GM19025 (cell line): Measurements from ENCODE around the gene METTL25B.

Experiments used
- ATAC-seq: cut with Tn5 transposase; IDR thresholded peaks from one replicate; pipeline ENCODE4 v1.9.1; 2021; ENCODE audit warnings: mild to moderate bottlenecking, low read depth, moderate library complexity; ENCODE audit not compliant: unreplicated experiment

Gene METTL25B

DNA sequence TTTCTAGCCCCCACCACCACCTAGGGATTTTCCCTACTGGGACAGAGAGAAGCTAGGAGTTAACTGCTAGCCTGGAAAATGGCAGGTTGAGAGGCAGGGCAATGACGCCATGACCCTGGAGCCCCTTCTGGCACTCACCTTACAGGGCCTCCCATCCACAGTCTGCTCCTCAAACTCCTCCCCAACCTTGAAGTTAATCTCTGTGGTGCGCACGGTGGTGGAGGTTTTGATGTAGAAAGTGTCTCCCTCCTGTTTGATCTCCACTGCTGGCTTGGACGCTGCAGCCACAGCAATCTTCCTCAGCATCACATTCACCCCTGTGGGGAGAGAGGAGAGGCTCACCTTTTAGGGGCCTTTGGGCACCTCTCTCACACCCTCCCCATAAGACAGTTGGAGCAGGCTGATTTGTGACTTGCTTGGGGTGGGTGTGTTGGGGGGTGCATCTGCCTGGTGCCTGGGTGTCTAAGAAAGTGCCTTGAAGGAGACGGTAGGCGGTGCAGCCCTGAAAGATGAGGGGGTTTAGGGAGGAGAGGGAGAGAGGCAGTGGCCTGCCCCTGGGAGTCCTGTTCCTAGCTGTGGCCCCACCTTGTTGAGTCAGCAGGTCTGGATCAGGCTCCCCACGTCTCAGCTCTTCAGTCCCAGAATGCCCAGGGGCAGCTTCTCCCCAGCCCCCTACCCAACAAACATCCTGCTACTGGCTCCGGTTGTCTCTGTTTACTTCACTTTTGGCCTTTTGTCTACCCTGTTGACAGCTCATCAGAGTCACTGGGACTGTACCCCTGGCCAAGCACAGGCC is 27.3 kb upstream of the METTL25B start:
- no peak for ATAC-seq

- ATAC-seq: no peak
Measured at GRCh38 chr1:156703336-156703735, 24.9 kb upstream of the METTL25B start.

GRCh38 chr1:156703741-156704140 is 24.5 kb upstream of the METTL25B start:
- no peak for ATAC-seq

GRCh38 chr1:156704166-156704711 is 24.0 kb upstream of the METTL25B start:
- no peak for ATAC-seq

GRCh38 chr1:156704930-156705320 is 23.3 kb upstream of the METTL25B start:
- no peak for ATAC-seq

- ATAC-seq: no peak
Measured at GRCh38 chr1:156705321-156705917, 22.9 kb upstream of the METTL25B start, which contains the start of gene CRABP2. TSS of gene CRABP2 (minus strand) at chr1:156705583. CDS start at chr1:156705446, 137 bp downstream.

GRCh38 chr1:156705918-156706656 is 22.2 kb upstream of the METTL25B start:
- ATAC-seq: no peak

DNA sequence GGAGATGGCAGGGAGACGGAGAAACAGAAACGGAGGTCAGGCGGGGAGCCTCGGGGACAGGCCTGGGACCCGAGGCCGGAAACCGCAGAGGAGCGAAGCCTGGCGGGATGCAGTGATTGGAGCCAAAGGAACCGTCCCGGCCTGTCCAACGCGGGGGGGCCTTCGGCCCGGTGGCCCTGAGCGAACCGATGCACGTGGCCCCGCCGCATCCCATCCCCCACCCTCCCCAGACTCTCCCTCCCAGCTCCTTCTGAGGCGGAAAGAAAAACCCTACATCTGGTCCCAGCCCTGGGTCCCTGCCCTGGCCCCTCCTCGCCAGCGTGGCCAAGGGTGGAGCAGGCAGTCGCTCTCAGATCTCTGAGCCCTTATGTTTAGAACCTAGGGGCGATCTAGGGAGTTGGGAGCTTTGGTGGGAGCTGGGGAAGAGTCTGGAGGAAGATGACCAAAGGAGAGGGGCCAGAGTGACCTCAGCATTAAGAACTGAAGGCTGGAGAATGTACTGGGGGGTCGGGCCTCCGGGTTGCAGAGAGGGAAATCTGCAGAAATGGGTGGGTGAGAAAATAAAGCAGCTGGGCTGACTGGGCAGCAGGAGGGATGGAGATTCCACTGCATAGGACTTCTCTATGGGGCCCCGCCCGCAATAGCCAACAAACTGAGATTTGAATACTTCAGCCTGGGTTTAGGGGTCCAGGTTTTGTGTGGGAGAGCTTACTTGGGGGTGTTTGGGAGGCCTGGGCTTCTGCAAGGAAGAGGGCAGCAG is 21.4 kb upstream of the METTL25B start:
- ATAC-seq: no peak

- no peak for ATAC-seq
Measured at GRCh38 chr1:156707417-156708217, 20.7 kb upstream of the METTL25B start.

DNA sequence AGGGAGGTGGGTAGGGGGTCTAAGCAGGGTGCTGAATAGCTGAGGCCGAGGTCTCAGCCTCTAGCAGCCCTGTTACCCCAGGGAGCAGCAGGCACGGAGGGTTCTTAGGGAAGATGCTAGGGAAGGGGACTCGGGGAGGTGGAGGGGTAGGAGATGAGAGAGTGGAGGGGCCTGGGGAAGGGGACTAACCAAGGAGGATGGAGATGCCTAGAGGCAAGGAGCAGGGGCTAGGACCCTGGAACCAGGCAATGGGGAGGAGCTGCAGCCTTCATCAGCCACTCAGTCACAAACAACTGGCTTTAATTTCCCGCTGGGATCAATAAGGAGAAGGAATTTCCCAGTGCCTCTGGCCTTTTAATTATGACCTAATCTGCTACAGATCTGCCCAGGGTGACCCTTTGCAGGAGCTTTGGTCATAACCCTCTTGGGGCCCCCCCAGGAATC is 20.0 kb upstream of the METTL25B start:
- no peak for ATAC-seq

GRCh38 chr1:156709031-156709430 is 19.2 kb upstream of the METTL25B start:
- ATAC-seq: no peak

- no peak for ATAC-seq
Measured at GRCh38 chr1:156709757-156710489, 18.3 kb upstream of the METTL25B start.

DNA sequence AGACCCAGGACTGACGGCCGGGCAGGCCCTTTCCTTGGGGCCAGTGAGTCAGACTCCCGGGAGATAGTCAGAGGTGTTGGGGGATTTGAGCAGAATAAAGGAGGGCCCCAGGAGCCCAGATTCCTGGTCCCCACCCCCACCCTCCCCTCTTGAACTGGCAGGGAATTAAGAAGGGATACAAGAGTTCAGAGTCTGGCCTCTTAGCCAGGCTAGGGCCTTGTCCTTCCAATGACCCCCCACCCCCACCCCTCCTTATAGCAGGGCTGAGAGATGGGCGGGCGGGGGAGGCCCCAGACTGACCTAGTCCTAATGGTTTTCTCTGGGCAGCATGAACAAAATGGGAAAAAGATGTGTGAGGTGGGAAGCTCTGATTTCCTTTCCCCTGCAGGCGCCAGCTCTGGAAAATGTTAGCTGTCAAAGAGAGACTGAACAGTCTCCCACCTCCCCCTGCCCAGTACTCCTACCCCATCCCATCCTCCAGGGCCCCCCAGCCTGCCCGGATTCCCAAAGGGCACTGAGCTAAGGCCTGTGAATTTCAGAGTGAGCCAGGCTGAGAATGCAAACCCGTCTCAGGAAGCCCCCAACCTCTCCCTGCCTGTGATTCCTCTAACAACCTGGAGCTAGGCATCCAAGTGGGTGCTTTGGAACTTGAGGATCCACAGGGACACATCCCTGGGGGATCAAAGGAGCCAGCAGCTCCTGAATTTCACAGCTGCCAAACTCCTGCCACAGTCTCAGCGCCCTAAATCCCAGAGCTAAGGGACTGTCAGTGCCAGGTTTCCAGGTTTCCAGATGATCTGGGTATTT is 17.1 kb upstream of the METTL25B start:
- ATAC-seq: no peak

DNA sequence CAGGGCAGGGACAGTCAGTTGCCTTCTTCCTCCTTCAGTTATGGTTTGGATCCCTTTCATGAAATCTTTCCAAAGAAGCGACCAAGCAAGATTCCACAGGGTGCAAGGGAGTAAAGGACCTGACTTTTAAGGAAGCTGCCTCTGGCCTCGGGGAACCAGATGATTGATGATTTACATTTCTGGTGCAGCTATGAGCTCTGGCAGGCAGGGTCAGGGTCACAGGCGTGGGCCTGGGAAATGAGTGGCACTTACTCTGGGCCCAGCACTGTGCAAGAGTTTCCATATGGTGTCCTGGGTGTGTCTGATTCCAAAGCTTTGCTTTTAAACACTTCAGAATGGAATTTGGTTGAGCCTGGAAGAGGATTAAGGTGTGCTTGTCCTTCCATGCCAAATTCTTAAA is 15.6 kb upstream of the METTL25B start:
- ATAC-seq: no peak

DNA sequence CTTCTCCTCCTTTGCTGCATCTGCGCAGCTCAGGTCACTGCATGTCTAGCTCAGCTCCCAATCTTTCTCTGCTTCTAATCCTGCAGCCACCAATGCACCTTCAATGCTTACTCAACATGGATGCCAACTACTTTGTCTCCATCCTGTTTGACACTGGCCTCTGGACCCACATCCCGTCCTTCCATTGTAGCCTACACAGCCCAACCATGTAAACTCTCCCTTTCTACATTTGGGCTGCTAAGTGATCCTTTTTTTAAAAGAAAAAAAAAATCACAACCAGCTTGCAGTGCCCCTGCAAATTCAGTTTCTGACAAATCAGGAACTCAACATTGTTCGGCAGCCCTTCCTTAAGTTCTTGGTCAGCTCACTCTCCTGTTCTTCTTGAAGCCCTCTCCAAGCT is 13.4 kb upstream of the METTL25B start:
- no peak for ATAC-seq

GRCh38 chr1:156717351-156717750 is 10.9 kb upstream of the METTL25B start:
- no peak for ATAC-seq

- no peak for ATAC-seq
Measured at GRCh38 chr1:156721131-156721530, 7.1 kb upstream of the METTL25B start.

DNA sequence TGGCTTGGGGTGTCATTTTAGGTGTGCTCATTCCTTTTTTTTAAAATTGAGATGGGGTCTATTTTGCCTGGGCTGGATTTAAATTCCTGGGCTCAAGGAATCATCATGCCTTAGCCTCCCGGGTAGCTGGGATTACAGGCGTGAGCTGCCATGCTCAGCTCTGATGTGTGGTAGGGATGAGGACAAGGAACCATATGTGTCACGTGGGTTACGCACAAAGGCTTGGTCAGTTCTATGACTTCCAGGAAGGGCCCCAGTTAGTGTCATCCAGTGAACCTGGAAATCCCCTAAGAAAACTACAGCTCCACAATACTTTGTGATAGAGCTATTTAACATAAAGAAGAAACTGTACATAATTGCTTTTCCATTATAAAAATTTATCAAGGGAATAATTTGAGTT is 6.7 kb upstream of the METTL25B start:
- ATAC-seq: no peak
